K562 (cell line): ENCODE measurements around the gene ABHD17C. TPM values are rescaled to one million over a fixed set of nuclear protein-coding genes. Genes with fewer than 3 reads are reported as not detected.

ENCODE experiments used
- ILK ChIP-seq: fragments of 450-650 bp; IDR thresholded peaks from 2 replicates; pipeline ENCODE4 v1.6.1; 2016; ENCODE audit warnings: missing genetic modification characterization, low read depth, mild to moderate bottlenecking, missing compliant biosample characterization, moderate library complexity, borderline replicate concordance
- SRSF9 ChIP-seq: fragments of 200-400 bp; formaldehyde crosslinking; IDR thresholded peaks from 2 replicates; pipeline ENCODE4 v1.6.1; 2017; ENCODE audit warnings: low read depth, low read length, borderline replicate concordance
- ZNF311 ChIP-seq: fragments of 250-450 bp; sonication (Bioruptor Pico); IDR thresholded peaks from 2 replicates; pipeline ENCODE4 v1.4.0; 2020; ENCODE audit warnings: mild to moderate bottlenecking, moderate library complexity
- polyA plus RNA-seq, 8 experiments: library from polyadenylated mRNA; depleted of rRNA in 4 of 8; stranded (reverse) in 5 of 8; unstranded in 3 of 8; fragments of >200 nt; fragmentation: Nextera tagmentation in 2 of 8; fragmentation: Illumina TruSeq in 1 of 8; extraction: Ambion mirVana in 2 of 8; extraction: Trizol in 1 of 8; gene quantifications; 2 replicates each; pipeline versions ENCODE4 v1.2.1 to v1.2.3, GENCODE V29; 2011 to 2014; ENCODE audit warnings: inconsistent platforms in 1 of 8, missing spikeins in 1 of 8
- total RNA-seq, 7 experiments: library from RNA; depleted of rRNA in 6 of 7; stranded (reverse); fragments of >200 nt in 6 of 7; fragmentation: Illumina TruSeq in 2 of 7; extraction: Trizol in 2 of 7; gene quantifications; 2 replicates each; pipeline versions ENCODE4 v1.2.1 to v1.2.3, GENCODE V29; 2011 to 2021; ENCODE audit warnings: low replicate concordance in 1 of 7
- TF ChIP-seq, protein P1 (sequence below): fragments of 450-650 bp; formaldehyde crosslinking; IDR thresholded peaks from 2 replicates; pipeline ENCODE4 v1.4.0; 2022; ENCODE audit warnings: mild to moderate bottlenecking, moderate library complexity
- TF ChIP-seq, protein P2 (sequence below): fragments of 200-800 bp; sonication (Bioruptor generic); IDR thresholded peaks from 2 replicates; pipeline ENCODE4 v1.6.1; 2016; ENCODE audit warnings: missing genetic modification characterization, missing compliant biosample characterization

ABHD17C gene
- total and polyA plus RNA-seq, 9 of the 15 experiments (the other 6 are each of a cell fraction or from before 2014, with no cell fraction given) = 0.04 to 0.42 (median 0.19) TPM; not detected in 1

DNA sequence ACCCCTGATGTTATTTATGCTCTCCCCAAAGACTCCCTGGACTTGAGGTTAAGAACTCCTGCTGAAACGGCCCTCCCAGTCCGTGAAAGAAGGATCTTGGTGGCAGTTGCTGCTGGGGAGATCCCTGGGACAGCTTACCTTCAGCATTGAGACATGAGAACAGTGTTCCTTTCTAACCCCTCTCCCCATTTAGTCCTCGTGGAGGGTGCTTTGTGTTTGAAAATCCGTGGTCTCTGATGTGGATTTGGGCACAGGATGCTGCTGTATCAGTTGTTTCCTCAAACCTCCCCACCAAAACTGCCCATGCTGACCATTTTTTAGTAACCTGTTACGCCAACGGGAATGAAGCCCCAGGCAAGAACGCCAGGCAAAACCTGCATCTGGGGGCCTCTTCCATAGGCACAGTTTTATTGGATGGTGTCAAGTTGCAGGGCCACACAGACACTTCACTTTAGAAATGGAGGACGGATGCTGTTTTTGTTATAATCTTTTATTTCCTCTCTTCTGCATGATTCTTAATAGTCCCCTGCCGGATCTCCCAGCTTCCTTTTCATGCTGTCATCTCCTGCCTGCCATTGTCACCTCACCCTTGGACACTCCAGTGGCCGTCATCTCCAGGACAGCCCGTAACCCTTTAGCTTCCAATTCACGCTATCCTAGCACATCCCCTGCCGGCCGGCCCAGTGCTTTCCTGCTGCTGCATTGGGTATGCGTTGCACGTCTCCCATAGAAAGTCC is 52.4 kb downstream of the ABHD17C start (continued):
- TF ChIP-seq, protein P1, sequence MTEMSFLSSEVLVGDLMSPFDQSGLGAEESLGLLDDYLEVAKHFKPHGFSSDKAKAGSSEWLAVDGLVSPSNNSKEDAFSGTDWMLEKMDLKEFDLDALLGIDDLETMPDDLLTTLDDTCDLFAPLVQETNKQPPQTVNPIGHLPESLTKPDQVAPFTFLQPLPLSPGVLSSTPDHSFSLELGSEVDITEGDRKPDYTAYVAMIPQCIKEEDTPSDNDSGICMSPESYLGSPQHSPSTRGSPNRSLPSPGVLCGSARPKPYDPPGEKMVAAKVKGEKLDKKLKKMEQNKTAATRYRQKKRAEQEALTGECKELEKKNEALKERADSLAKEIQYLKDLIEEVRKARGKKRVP = no peak
- no peak for TF ChIP-seq SRSF9
- no peak for TF ChIP-seq ILK (tag)
- TF ChIP-seq, protein P2, sequence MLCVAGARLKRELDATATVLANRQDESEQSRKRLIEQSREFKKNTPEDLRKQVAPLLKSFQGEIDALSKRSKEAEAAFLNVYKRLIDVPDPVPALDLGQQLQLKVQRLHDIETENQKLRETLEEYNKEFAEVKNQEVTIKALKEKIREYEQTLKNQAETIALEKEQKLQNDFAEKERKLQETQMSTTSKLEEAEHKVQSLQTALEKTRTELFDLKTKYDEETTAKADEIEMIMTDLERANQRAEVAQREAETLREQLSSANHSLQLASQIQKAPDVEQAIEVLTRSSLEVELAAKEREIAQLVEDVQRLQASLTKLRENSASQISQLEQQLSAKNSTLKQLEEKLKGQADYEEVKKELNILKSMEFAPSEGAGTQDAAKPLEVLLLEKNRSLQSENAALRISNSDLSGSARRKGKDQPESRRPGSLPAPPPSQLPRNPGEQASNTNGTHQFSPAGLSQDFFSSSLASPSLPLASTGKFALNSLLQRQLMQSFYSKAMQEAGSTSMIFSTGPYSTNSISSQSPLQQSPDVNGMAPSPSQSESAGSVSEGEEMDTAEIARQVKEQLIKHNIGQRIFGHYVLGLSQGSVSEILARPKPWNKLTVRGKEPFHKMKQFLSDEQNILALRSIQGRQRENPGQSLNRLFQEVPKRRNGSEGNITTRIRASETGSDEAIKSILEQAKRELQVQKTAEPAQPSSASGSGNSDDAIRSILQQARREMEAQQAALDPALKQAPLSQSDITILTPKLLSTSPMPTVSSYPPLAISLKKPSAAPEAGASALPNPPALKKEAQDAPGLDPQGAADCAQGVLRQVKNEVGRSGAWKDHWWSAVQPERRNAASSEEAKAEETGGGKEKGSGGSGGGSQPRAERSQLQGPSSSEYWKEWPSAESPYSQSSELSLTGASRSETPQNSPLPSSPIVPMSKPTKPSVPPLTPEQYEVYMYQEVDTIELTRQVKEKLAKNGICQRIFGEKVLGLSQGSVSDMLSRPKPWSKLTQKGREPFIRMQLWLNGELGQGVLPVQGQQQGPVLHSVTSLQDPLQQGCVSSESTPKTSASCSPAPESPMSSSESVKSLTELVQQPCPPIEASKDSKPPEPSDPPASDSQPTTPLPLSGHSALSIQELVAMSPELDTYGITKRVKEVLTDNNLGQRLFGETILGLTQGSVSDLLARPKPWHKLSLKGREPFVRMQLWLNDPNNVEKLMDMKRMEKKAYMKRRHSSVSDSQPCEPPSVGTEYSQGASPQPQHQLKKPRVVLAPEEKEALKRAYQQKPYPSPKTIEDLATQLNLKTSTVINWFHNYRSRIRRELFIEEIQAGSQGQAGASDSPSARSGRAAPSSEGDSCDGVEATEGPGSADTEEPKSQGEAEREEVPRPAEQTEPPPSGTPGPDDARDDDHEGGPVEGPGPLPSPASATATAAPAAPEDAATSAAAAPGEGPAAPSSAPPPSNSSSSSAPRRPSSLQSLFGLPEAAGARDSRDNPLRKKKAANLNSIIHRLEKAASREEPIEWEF (CRISPR knock-in tag) = no peak
- no peak for TF ChIP-seq ZNF311 (CRISPR knock-in tag)
